K562 (cell line): ENCODE data around the gene CHCHD6. TPM values are rescaled to one million over a fixed set of nuclear protein-coding genes. Genes with fewer than 3 reads are reported as not detected.

Source experiments
- ATAC-seq: fragments of 200-7000 bp; cut with Tn5 transposase; 3 replicates; pipeline ENCODE4 v1.9.1; 2020; ENCODE audit warnings: moderate library complexity
- BruUV-seq: library from RNA; stranded (reverse); fragments of 400-500 nt; replicated peaks from 2 replicates; lab custom pipeline; 2021; lab: Mats Ljungman, UMichigan
- CTCF ChIA-PET: fragments of 300-600 bp; formaldehyde crosslinking; extraction: SDS; loops from one replicate; lab custom pipeline; 2021; ENCODE audit warnings: low intra/inter-chr PET ratio; lab: Yijun Ruan, JAX
- POLR2A ChIA-PET: fragments of 300-600, 350-650 bp; sonication (Branson Sonifier 250); formaldehyde crosslinking; extraction: SDS; loops from one replicate; lab custom pipeline; 2021; ENCODE audit warnings: antibody characterized with exemption, inconsistent platforms; lab: Yijun Ruan, JAX
- DNase-seq, 4 experiments: peaks; one replicate each; pipeline versions ENCODE4 v3.0.0 to v3.0.0-alpha.2; 2011 to 2018; ENCODE audit warnings: low spot score in 3 of 4, mixed read lengths in 3 of 4; ENCODE audit errors: extremely low read depth in 1 of 4
- FAIRE-seq: peaks from 2 replicates; lab custom pipeline; 2011; peaks lifted over from hg19 to GRCh38; lab: Jason Lieb, UNC
- H2AFZ ChIP-seq: 2 replicates; pipeline ENCODE4 v1.6.0; 2011; ENCODE audit warnings: low read depth, low read length, control low read depth, inconsistent platforms
- H3K27ac ChIP-seq: fragments of 200-600 bp; 3 replicates; pipeline ENCODE4 v1.8.0; 2011; ENCODE audit warnings: low read depth, mild to moderate bottlenecking, control low read depth, inconsistent platforms, low read length, moderate library complexity, mixed read lengths; ENCODE audit errors: extremely low read depth
- H3K27me3 ChIP-seq, 2 experiments: fragments of 300-600 bp in 1 of 2; 2 replicates in 1 of 2; 3 replicates in 1 of 2; pipeline versions ENCODE4 v1.6.0 to v1.8.0; 2011; ENCODE audit warnings: inconsistent platforms in 2 of 2, low read length in 2 of 2, mild to moderate bottlenecking in 1 of 2, mixed read lengths in 1 of 2, moderate library complexity in 1 of 2; ENCODE audit not compliant: control insufficient read depth in 2 of 2, insufficient read depth in 2 of 2
- H3K36me3 ChIP-seq: fragments of 300-600 bp; 3 replicates; pipeline ENCODE4 v1.8.0; 2011; ENCODE audit warnings: mild to moderate bottlenecking, low read length, inconsistent platforms; ENCODE audit not compliant: control insufficient read depth, insufficient read depth
- H3K4me1 ChIP-seq, 2 experiments: fragments of 200-600 bp in 1 of 2; replicated peaks in 1 of 2; 2 replicates in 1 of 2; 3 replicates in 1 of 2; pipeline versions ENCODE4 v1.5.1 to v1.8.0; 2011; ENCODE audit warnings: inconsistent platforms in 2 of 2, low read length in 2 of 2, mild to moderate bottlenecking in 1 of 2, mixed read lengths in 1 of 2, moderate library complexity in 1 of 2; ENCODE audit not compliant: control insufficient read depth in 2 of 2, insufficient read depth in 2 of 2
- H3K4me2 ChIP-seq: 2 replicates; pipeline ENCODE4 v1.6.1; 2011; ENCODE audit warnings: low read length, control low read depth, inconsistent platforms, mixed read lengths; ENCODE audit not compliant: insufficient read depth
- H3K4me3 ChIP-seq: fragments of 200-600 bp; sonication (generic), shearing (Covaris generic); 2 replicates; pipeline ENCODE4 v1.5.1; 2016; ENCODE audit warnings: control low read depth, inconsistent platforms
- H3K79me2 ChIP-seq: fragments of 200-600 bp; 3 replicates; pipeline ENCODE4 v1.8.0; 2011; ENCODE audit warnings: low read length, inconsistent platforms; ENCODE audit not compliant: control insufficient read depth, insufficient read depth
- H3K9ac ChIP-seq, 2 experiments: 2 replicates each; pipeline versions ENCODE4 v1.6.0 to v1.6.1; 2011; ENCODE audit warnings: low read depth in 2 of 2, low read length in 2 of 2, control low read depth in 1 of 2, inconsistent platforms in 1 of 2, mild to moderate bottlenecking in 1 of 2, mixed read lengths in 1 of 2; ENCODE audit not compliant: insufficient read depth in 1 of 2
- H3K9me1 ChIP-seq: one replicate; pipeline ENCODE4 v1.6.0; 2011; ENCODE audit warnings: inconsistent platforms, mild to moderate bottlenecking, low read length, moderate library complexity; ENCODE audit not compliant: control insufficient read depth, insufficient read depth
- H3K9me3 ChIP-seq: replicated peaks from 2 replicates; pipeline ENCODE4 v1.5.1; 2011; ENCODE audit warnings: low read depth, low read length, inconsistent platforms; ENCODE audit not compliant: control insufficient read depth, insufficient read depth
- H4K20me1 ChIP-seq: replicated peaks from 2 replicates; pipeline ENCODE4 v1.6.1; 2011; ENCODE audit warnings: low read length, inconsistent platforms, mixed read lengths; ENCODE audit not compliant: control insufficient read depth, insufficient read depth
- CREBBP ChIP-seq: IDR thresholded peaks from one replicate; pipeline ENCODE4 v1.6.1; 2012; ENCODE audit warnings: low read depth, mild to moderate bottlenecking, control low read depth, inconsistent platforms, low read length
- POLR2G ChIP-seq: fragments of 200-400 bp; formaldehyde crosslinking; IDR thresholded peaks from 2 replicates; pipeline ENCODE4 v1.6.1; 2017; ENCODE audit warnings: low read depth, mild to moderate bottlenecking, antibody characterized with exemption, low read length, moderate library complexity
- ZNF512 ChIP-seq: IDR thresholded peaks from 2 replicates; pipeline ENCODE4 v1.6.1; 2016; ENCODE audit warnings: missing genetic modification characterization, missing compliant biosample characterization
- WGBS: fragments of 100-300 bp; shearing (Covaris generic); methylation state at CpG from one replicate; pipeline ENCODE4 v1.1.6; 2016; ENCODE audit warnings: low coverage, mixed read lengths; ENCODE audit not compliant: insufficient coverage; ENCODE audit errors: missing lambda C conversion rate; 5-methylcytosine and 5-hydroxymethylcytosine counted together
- in situ Hi-C: fragments of 300-500 bp; cut with MboI; formaldehyde crosslinking; loops from 4 replicates; pipeline ENCODE4 v1.15.0; 2018; ENCODE audit warnings: inconsistent platforms, mixed read lengths
- intact Hi-C: fragments of 100-400 bp; cut with micrococcal nuclease; formaldehyde crosslinking; loops from 2 replicates; pipeline ENCODE4 v1.14.2; 2022
- polyA plus RNA-seq, 8 experiments: library from polyadenylated mRNA; depleted of rRNA in 4 of 8; stranded (reverse) in 5 of 8; unstranded in 3 of 8; fragments of >200 nt; fragmentation: Nextera tagmentation in 2 of 8; fragmentation: Illumina TruSeq in 1 of 8; extraction: Ambion mirVana in 2 of 8; extraction: Trizol in 1 of 8; gene quantifications; 2 replicates each; pipeline versions ENCODE4 v1.2.1 to v1.2.3, GENCODE V29; 2011 to 2014; ENCODE audit warnings: inconsistent platforms in 1 of 8, missing spikeins in 1 of 8
- total RNA-seq, 7 experiments: library from RNA; depleted of rRNA in 6 of 7; stranded (reverse); fragments of >200 nt in 6 of 7; fragmentation: Illumina TruSeq in 2 of 7; extraction: Trizol in 2 of 7; gene quantifications; 2 replicates each; pipeline versions ENCODE4 v1.2.1 to v1.2.3, GENCODE V29; 2011 to 2021; ENCODE audit warnings: low replicate concordance in 1 of 7

CHCHD6 gene
- total and polyA plus RNA-seq, 9 of the 15 experiments (the other 6 are each of a cell fraction or from before 2014, with no cell fraction given), result 4.6 to 18.6 (median 10.9) TPM

GRCh38 chr3:126993436-126993835 lies 289.4 kb downstream of the CHCHD6 start:
- peaks cover 0 to 37% of the 10 kb centered on the region in 2 experiments; a peak in 1 of 5 replicates for H3K4me1 ChIP-seq
- WGBS, result 90% methylated on average over 9 of the region's 9 CpGs
- H3K36me3 ChIP-seq, result peaks cover 58% of the 10 kb centered on the region; the same call in 2 of the 3 replicates
- no peak overlapping the region for H3K9ac ChIP-seq
- peaks cover 32% of the 10 kb centered on the region; the same call in 1 of the 2 replicates for H4K20me1 ChIP-seq
- H3K27me3 ChIP-seq, result no peaks in the 10 kb centered on the region
- in situ Hi-C loops, result no loop called here
- H3K27ac ChIP-seq, result no peak overlapping the region
- intact Hi-C loops, result no loop called here
- no peak overlapping the region for H3K4me2 ChIP-seq
- peaks cover 3% of the 10 kb centered on the region for H3K9me1 ChIP-seq
- BruUV-seq, result no TSS peak
- H3K4me3 ChIP-seq, result no peak overlapping the region
- CTCF ChIA-PET, result no interaction called here
- peaks cover 81% of the 10 kb centered on the region for H3K79me2 ChIP-seq
- TF ChIP-seq POLR2G (peak; percentile 40), ZNF512 (tag) (no peak), CREBBP (no peak)
- H2AFZ ChIP-seq, result no peak overlapping the region
- POLR2A ChIA-PET, result no interaction called here
- ATAC-seq, result no peak
- no peaks in the 10 kb centered on the region for H3K9me3 ChIP-seq
- FAIRE-seq, result no peak
- no peak for DNase-seq
